HL-60/S4 treated with retinoic acid at 250 ng/mL for 4 days and 3 days (cell line): Measurements from ENCODE around the gene MRPL4.
"Not testable (repeated sequence)": the region's sequence is repeated elsewhere in the genome, so short reads cannot be mapped to it uniquely, and the experiment has no call there.

Experiments used
- in situ Hi-C: fragments of 300-500 bp; cut with MboI; formaldehyde crosslinking; loops from 2 replicates; pipeline ENCODE4 v1.7.0; 2022; ENCODE audit warnings: low sequenced_read_pairs

Gene MRPL4

DNA sequence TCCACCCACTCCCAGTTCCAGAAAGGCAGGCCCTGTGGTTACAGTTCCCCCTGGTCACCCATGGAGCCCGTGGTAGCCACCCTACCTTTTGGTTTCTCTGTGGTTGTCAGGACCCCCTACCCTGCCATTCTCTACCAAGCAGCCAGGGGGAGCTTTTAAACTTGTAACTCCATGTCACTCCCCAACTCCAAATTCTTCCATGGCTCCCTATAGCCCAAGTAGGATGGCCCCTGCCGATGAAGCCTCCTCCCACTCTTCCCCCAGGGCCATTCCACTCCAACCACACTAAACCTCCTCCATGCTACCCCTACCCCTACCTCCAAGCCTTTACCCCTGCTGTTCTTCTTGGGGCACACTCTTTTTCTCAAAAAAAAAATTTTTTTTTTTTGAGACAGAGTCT lies 23.1 kb upstream of the MRPL4 start:
- in situ Hi-C loops: no loop called here

DNA sequence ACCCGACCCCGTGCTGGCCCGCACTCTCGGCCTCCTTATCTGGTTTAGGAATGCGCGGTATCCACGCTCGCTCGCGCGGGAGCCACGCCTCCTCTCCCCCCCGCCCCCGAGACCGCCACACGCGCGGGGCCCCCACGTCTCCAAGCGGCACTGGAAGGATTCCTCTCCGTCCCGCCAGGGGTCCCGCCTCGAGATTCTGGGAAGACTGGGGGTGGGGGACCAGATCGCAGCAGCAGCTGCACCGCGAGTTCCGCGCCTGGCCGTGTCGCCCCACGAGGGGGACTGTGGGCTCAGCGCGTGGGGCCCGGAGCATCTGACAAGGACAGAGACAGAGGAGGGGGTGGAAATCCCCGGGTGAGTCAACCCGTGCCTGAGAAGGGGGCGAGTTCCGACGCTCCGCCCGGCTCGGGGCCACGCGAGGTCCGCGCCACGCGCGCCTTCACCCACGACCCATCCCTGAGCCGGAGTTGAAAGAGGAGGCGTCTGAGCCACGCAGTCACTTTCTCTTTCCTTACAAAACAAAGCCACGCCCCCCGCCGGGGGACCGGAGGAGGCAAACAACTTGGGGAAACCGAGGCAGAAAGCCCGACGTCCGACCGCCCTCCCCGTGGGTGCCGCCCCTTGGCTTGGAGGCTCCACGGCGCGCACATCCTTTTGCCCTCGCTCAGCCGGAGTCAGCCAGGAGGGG lies 21.7 kb upstream of the MRPL4 start:
- in situ Hi-C loops: no loop called here

DNA sequence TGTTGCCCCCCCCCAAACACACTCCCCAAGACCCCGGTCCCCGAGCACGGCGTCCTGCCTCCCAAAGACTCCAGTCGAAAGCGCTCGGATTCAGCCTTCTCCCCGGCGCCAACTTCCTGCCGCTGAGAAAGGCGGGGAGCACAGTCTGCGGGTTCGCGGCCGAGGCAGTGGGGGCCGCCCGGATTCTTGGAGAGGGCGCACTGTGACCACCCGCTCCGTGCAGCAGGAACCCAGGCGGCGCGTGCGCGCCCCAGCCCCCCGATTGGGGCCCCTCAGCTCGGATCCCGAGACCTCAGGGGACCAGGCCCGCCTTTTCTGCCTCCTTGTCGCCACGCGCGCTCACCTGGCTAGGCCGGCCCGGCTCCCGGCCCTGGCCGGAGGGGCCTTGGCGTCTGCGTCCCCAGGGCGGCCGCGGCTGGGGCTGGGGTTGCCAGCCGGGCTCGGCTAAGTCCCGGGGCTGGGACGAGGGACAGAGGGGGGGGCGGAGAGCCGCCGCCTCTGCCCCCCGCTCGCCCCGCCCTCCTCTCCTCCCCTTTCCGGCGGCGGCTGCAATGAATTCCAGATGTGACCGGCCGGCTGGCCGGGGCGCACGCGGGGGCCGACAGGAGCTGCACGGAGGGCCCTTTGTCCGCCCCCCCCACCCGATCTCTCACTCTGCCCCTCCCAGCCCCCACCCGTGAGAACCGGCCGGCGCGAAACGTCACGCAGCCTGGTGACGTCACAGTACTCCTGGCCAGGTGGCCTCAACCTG lies 21.0 kb upstream of the MRPL4 start, which contains the start of gene S1PR2:
S1PR2 (minus strand) TSS at position 471 of the 751 bp plus-strand sequence. CDS start 6,426 bp downstream, outside the sequence.
- in situ Hi-C loops: no loop called here

DNA sequence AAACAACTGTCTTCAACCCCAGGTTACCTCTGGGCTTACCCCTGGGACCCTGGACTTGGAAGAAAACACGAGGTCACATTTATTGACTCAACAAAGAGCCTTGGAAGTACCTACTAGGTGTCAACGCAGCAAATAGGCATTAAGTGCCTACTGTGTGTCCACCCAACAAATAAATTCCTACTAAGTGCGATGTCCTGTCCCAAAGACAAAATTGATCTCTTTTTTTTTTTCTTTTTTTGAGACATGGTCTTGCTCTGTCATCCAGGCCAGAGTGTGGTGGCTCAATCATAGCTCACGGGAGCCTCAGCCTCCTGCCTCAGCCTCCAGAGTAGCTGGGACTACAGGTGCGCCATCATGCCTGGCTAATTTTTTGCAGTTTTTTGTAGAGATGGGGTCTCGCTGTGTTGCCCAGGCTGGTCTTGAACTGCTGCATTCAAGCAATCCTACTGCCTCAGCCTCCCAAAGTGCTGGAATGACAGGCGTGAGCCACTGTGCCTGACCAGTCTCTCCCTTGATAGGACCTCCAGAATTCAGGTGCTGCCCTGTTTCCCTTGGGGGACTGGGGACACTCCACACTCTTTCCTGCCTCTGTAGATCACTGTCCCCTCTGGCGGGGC lies 20.3 kb upstream of the MRPL4 start:
- in situ Hi-C loops: no loop called here

DNA sequence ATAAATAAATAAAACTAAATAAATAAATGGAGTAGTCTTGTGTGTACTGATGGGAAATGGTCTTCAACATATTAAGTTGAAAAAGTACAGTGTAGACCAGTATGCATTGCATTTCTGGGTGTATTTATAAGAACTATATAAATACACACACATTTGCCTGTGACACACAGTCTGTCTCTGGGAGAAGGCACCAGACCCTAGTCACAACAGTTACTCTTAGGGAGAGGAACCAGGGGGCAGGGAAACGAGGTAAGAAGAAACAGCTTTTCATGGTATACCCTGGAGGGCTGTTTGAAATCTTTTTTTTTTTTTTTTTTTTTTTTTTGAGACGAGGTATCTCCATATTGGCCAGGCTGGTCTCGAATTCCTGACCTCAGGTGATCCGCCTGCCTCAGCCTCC lies 18.1 kb upstream of the MRPL4 start:
- in situ Hi-C loops: no loop called here

DNA sequence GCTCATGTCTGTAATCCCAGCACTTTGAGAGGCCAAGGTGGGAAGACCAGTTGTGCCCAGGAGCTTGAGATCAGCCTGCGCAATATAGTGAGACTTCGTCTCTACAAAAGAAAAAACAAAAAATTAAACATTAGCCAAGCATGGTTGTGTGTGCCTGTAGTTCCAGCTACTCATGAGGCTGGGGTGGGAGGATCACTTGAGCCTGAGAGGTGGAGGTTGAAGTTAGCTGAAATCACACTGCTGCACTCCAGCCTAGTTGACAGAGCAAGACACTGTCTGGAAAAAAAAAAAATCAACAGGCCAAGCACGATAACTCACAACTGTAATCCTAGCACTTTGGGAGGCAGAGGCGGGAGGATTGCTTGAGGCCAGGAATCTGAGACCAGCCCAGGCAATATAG lies 17.0 kb upstream of the MRPL4 start:
- in situ Hi-C loops: no loop called here

DNA sequence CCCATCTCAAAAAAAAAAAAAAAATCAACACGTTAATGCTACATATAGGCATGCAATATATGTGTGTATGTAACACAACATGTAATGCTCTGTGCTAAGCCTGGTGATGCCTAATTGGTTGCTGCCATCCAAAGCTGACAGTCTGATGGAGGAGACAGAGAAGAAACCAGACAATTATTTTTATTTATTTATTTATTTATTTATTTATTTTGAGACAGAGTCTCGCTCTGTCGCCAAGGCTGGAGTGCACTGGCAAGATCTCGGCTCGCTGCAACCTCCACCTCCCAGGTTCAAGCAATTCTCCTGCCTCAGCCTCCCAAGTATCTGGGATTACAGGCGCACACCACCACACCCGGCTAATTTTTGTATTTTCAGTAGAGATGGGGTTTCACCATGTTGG lies 16.6 kb upstream of the MRPL4 start:
- in situ Hi-C loops: not testable (repeated sequence)

DNA sequence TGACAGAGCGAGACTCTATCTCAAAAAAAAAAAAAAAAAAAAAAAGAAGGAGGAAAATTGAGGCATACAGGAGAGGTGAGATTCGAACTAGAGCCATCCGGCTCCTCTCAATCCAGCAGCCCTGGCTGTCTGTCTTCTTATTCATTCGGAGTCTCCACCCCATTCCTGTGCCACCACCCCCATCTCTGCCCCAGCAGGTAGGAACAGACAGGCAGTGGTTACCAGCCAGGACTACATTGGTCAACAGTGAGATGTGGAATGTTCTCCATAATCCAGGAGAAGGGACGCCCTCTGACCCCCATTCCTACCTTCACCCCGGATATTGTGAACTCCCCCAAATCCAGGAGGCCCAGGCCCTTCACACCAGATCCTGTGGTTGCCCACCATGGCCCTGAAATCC lies 14.3 kb upstream of the MRPL4 start:
- in situ Hi-C loops: no loop called here

DNA sequence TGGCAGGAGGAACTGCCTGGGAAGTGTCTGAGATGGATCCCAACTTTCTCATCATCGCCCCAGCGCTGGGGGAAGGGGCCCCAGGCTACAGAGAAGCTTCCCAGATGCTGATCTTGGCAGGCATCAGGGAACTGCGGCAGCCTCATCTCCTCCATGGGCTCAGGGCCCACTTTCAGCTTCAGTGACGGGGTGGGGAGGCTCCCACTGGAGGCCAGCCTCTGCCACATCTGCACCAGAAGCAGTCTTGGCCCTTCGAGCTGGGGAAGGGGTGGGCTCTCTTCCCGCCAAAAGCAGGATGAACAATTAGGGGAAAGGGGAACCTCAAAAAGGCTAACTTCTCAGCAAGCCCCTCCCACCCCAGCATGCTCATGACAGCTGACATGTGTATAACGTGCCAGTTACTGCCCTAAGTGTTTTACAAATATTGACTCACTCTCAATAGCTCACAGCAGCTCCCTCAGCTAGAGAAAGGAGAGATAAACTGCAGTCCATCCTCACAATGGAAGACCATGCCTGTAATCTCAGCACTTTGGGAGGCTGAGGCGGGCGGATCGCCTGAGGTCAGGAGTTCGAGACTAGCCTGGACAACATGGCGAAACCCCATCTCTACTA lies 13.7 kb upstream of the MRPL4 start:
- in situ Hi-C loops: no loop called here

DNA sequence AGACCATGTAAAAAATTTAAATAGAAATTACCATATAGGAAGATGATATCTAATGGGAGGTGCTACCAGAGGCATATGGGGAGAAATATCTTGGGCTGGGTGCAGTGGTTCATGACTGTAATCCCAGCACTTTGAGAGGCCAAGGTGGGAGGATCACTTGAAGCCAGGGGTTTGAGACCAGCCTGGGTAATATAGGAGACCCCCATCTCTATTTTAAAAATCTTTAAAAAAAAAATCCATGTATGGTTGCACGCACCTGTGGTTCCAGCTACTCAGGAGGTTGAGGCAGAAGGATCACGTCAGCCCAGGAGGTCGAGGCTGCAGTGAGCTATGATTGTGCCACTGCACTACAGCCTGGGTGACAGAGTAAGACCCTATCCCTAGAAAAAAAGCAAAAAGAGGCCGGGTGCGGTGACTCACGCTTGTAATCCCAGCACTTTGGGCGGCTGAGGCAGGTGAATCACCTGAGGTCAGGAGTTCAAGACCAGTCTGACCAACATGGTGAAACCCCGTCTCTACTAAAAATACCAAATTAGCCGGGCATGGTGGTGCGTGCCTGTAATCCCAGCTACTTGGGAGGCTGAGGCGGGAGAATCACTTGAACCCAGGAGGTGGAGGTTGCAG lies 10.1 kb upstream of the MRPL4 start:
- in situ Hi-C loops: loop anchor here (10.0 kb wide), 1 partner anchor 307 kb away; the partner anchor contains the start of gene OLFM2

DNA sequence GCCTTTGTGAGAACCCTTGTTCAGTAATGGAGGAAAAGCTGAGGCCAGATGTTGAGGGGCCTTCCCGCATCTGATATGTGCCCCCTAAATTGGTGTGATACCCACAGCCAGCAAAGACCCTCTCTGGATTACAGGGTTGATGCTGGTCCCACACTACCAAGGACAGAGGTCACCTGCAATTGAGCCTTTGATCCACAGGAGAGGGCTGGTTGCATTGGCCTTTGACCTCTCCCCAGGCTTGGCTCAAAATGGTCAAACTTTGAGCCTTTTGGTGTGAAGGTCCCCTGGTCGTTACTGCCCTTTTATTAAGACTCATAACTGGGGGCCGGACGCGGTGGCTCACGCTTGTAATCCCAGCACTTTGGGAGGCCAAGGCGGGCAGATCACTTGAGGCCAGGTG lies 8.4 kb upstream of the MRPL4 start:
- in situ Hi-C loops: loop anchor here (10.0 kb wide), 1 partner anchor 309 kb away; the partner anchor contains the start of gene OLFM2

DNA sequence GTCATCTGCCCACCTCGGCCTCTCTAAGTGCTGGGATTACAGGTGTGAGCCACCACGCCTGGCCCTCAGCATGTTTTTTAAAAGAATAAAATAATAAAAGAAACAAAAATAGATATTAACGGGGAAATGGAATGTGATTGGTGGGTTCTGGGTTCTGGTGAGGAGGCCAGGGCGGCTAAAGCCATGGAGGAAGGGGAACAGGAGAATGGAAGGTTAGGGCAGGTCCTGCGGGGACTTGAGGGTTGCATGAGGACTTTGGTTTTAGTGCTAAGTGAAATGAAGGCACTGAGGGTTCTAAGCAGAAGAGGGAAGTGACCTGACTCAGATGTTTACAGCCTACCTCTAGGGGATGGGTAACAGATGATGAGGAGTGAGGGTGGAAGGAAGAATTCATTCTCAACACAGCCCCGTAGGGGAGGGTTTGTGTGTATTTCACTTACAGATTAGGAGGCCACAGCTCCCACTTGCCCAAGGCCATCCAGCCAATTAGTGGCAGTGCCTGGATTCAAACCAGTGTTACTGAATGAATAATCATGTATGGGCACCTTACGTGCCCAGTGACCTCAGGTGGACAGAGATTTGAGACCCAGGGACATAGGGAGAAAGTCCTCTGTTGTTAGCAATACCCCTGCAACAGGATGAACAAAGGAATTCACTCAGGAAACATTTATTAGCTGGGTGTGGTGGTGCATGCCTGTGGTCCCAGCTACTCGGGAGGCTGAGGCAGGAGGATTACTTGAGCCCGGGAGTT lies 6.7 kb upstream of the MRPL4 start:
- in situ Hi-C loops: loop anchor here (10.0 kb wide), 1 partner anchor 311 kb away; the partner anchor contains the start of gene OLFM2

DNA sequence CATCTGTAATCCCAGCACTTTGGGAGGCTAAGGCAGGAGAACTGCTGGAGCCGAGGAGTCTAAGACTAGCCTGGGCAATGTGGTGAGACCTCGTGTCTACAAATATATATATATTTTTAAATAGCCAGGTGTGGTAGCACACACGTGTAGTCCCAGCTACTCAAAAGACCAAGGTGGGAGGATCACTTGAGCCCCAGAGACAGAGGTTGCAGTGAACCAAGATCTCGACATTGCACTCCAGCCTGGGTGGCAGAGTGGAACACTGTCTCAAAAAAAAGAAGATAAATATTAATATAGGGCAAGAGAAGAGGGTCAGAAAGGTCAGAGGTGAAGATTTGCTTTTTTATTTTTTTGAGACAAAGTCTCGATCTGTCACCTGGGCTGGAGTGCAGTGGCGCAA lies 5.5 kb upstream of the MRPL4 start:
- in situ Hi-C loops: loop anchor here (10.0 kb wide), 1 partner anchor 312 kb away; the partner anchor contains the start of gene OLFM2

DNA sequence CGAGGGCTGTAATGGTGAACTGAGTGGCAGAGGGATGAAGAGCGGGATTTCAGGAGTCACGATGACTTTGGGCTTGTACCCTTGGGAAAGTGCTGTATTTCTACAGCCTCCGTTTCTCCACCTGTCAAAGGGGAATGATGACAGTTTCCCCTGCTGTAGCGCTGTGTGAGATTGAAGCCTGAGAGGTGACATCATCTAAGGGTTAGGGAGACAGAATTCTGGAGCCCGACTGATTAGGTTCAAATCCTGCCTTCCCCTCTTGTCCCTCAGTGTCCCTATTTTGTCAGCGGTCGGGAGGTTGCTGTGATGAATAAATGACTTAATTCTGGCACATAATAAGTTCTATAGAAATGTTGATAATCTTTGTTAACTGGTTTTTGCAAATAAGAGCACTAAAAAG lies 693 bp downstream of the MRPL4 start:
- in situ Hi-C loops: no loop called here

DNA sequence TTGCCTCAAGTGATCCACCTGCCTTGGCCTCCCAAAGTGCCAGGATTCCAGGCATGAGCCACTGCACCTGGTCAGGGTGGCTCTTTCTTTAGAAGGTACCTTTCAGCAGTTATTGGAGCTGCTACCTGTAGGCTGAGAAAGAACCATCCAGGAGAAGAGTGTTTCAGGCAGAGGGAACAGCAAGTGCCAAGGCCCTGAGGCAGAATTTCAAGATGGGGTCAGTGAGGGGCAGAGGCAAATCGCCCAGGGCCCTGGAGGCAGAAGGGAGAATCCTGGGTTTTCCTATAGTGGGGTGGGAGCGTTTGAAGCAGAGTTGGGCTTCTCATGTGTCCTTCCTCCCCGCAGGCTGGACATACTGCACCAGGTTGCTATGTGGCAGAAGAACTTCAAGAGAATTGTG lies 2.2 kb downstream of the MRPL4 start:
- in situ Hi-C loops: no loop called here

DNA sequence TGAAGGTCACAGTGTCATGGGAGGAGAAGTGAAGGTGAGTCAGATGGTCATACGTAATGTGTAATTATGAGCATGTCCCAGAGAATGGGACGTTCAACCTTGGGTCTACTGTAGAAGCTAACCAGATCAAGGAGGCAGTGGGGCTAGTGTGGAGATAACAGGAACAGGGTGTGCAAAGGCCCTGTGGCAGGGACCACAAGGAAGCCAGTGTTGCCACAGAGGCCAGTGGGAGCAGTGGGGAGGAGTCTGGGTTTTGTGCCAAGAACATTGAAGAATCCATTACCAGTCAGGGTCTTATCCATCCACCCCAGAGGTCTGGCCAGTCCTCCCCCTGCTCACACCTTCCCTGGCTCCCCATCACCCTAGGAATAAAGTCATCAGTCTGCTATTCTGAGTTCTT lies 3.3 kb downstream of the MRPL4 start:
- in situ Hi-C loops: no loop called here

DNA sequence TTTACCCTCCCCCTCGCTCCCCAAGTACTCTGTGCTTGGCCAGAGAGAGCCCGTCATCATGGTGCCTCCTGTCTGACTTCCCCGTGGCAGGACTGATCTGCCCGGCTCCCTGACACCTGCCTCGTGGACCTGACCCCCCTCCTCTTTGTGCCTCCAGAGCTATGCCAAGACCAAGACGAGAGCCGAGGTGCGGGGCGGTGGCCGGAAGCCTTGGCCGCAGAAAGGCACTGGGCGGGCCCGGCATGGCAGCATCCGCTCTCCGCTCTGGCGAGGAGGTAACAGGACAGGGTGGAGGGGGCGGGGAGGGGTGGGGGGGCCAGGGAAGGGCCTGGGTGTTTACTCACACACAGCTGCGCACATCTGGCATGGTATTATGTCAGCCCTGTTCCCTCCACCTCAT lies 4.5 kb downstream of the MRPL4 start:
- in situ Hi-C loops: no loop called here

DNA sequence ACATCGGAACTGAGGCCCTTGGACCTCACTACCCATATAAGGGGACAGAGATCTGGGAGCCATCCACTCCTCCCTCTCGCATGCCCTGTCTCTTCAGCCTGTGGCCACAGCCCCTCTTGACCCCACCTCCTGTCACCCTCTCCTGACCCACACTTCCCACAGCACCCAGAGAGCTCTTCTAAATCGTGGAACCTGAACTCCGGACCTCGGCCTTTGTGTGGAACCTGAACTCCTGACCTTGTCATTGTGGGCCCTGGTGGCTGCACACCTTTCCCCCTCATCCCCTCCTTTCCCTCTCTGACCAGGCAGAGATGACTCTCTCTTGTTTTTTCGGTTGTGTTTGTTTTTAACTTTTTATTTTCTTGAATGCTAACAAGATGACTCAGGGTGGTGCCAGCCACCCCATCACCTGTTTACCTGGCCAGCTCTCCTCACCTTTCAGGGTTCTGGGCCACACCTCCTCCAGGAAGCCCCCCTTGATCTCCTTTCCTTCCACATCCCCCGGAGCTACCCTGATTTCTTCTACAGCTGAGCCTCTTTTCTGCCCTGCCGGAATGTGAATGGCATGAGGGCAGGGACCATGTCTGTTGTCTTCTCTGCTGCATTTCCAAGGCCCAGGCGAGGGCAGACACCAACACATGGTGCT lies 5.1 kb downstream of the MRPL4 start:
- in situ Hi-C loops: no loop called here

DNA sequence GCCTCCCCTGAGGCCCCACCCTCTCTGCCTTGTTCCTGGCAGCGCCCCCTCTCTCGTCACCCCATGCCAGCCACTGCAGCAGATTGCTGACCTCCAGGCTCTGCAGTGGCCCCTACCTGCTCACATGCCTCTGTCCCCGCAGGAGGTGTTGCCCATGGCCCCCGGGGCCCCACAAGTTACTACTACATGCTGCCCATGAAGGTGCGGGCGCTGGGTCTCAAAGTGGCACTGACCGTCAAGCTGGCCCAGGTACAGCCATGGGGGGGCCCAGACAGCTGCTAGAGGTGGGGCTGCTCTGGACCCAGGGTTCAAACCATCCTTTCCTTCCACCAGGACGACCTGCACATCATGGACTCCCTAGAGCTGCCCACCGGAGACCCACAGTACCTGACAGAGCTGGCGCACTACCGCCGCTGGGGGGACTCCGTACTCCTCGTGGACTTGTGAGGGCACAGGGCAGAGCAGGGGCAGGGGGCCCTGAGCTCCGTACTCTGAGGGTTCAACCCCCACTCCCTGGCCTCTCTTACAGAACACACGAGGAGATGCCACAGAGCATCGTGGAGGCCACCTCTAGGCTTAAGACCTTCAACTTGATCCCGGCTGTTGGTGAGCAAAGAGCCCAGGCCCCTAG lies 6.2 kb downstream of the MRPL4 start:
- in situ Hi-C loops: no loop called here
